GM18517 (cell line): ENCODE data around the gene ARRDC1.
"Not testable (repeated sequence)": the region's sequence is repeated elsewhere in the genome, so short reads cannot be mapped to it uniquely, and the experiment has no call there.

ENCODE experiments used
- ATAC-seq: cut with Tn5 transposase; IDR thresholded peaks from one replicate; pipeline ENCODE4 v1.9.1; 2021; ENCODE audit warnings: mild to moderate bottlenecking, moderate library complexity; ENCODE audit not compliant: unreplicated experiment

The ARRDC1 gene

GRCh38 chr9:137612741-137613142 lies 7.3 kb downstream of the ARRDC1 start:
- ATAC-seq, result no peak

GRCh38 chr9:137613259-137613658 lies 7.8 kb downstream of the ARRDC1 start:
- ATAC-seq, result no peak

DNA sequence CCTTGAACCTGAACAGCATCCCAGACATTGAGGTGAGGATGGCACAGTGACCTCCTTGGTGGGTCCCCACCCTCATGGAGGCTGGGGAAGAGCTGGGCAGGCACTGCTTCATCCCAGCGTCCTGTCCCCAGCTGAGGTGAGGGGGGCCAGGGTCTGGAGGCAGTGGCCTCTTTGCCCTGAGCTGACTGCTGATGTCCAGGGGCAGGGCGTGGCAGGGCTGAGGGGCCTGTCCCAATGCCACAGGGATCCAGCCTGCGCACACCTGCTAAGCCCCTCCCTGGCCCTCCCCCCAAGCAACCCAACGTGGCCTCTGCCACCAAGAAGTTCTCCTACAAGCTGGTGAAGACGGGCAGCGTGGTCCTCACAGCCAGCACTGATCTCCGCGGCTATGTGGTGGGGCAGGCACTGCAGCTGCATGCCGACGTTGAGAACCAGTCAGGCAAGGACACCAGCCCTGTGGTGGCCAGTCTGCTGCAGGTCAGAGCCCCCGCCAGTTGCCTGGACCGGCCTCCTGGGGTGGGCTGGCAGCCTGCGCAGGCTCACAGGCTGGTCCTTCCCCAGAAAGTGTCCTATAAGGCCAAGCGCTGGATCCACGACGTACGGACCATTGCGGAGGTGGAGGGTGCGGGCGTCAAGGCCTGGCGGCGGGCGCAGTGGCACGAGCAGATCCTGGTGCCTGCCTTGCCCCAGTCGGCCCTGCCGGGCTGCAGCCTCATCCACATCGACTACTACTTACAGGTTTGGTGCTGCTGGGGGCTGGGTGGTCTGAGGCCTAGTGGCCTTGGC lies 8.4 kb downstream of the ARRDC1 start:
- no peak for ATAC-seq

- no peak for ATAC-seq
These were observed 9.3 kb downstream of the ARRDC1 start for GRCh38 chr9:137614631-137615386.

GRCh38 chr9:137615387-137615871 lies 9.9 kb downstream of the ARRDC1 start:
- ATAC-seq, result no peak

DNA sequence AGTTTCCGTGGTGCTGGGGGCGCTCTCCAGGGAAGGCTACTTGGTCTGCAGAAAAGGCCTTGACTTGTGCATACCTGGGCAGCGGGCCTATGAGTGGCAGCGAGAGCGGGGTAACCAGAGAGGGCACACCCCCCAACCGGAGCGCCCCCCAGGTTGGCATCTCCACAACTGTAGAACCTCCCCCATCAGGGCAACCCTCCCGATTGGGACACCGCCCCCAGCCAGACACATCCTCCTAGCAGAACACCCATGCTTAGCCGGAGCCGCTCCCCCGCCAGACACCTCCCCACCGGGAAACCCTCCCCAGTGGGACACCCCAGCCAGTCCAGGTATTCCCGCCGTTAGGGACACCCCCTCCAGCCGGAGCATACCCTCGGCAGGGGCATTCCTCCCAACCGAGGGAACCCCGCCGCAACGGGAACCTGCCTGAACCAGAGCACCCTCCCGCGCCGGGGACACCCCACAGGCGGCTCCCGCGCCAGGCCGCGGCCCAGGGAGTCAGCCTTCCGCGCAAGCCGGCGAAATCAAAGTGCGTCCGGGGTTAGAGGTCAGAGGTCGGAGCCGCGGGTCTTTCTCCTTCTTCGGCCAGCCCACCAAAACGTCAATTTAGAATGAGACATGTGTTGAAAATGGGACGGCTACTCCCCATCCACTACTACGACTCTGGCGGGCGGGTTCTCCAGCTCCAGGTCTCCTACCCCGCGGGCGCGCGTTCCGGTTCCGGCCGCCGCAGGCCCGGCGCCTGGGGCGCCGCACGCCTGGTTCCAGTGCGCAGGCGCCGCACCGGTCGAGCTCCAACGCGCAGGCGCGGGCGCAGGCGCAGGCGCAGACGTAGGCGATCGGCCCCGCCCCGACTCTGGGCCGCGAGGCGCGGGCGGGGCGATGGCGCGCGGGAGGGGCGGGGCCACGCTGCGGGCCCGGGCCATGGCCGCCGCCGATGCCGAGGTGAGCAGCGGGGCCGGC lies 12.9 kb downstream of the ARRDC1 start, which contains the start of gene EHMT1:
Gene EHMT1, plus strand, starts transcription at position 901 of the 963 bp plus-strand sequence. Its CDS starts 24 bp downstream, at position 925.
- ATAC-seq, result peak; percentile 44

- no peak for ATAC-seq
These were observed 14.0 kb downstream of the ARRDC1 start for GRCh38 chr9:137619240-137620047.

DNA sequence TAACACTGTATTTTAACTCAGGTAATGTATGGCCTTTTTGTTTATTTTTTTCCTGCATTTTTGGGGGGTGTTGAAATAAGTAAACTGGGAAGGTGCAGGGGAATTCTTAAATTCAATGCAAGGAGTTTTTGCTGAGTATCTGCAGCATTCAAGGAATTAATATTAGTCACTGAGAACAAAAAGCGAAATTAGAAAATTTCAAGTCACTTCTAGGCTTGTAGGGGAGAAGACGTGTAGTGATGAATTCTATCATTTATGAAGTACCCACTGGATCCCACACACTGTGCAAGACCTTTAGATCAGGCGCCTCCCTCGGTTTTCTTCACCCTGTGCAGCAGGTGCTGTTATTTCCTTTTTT lies 14.5 kb downstream of the ARRDC1 start:
- ATAC-seq, result no peak

GRCh38 chr9:137620581-137620980 lies 15.1 kb downstream of the ARRDC1 start:
- ATAC-seq, result no peak

GRCh38 chr9:137621131-137621757 lies 15.8 kb downstream of the ARRDC1 start:
- ATAC-seq, result no peak

GRCh38 chr9:137622211-137622610 lies 16.7 kb downstream of the ARRDC1 start:
- not testable (repeated sequence) for ATAC-seq

GRCh38 chr9:137626464-137626863 lies 21.0 kb downstream of the ARRDC1 start:
- no peak for ATAC-seq

GRCh38 chr9:137627406-137627805 lies 21.9 kb downstream of the ARRDC1 start:
- not testable (repeated sequence) for ATAC-seq

- ATAC-seq, result no peak
These were observed 24.6 kb downstream of the ARRDC1 start for GRCh38 chr9:137630126-137630525.

DNA sequence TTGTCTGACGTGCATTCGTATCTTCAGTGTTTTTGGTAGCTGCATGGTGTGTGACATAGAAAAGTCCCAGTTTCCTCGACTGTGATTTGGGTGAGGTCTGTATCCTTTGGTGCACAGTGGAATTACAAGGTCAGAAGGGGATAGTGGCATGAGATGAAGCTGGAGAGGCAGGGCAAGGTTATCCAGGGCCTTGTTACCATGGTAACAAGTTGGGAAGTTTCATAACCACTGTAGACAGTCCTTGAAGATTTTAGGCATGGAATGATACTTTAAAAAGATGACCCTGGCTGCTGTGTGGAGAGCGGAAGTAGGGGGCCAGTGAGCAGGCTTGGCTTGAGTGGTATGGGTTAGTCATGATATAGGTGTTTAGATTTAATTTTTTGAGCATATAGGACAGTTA lies 25.2 kb downstream of the ARRDC1 start:
- no peak for ATAC-seq

- ATAC-seq, result no peak
These were observed 26.1 kb downstream of the ARRDC1 start for GRCh38 chr9:137631345-137632229.

DNA sequence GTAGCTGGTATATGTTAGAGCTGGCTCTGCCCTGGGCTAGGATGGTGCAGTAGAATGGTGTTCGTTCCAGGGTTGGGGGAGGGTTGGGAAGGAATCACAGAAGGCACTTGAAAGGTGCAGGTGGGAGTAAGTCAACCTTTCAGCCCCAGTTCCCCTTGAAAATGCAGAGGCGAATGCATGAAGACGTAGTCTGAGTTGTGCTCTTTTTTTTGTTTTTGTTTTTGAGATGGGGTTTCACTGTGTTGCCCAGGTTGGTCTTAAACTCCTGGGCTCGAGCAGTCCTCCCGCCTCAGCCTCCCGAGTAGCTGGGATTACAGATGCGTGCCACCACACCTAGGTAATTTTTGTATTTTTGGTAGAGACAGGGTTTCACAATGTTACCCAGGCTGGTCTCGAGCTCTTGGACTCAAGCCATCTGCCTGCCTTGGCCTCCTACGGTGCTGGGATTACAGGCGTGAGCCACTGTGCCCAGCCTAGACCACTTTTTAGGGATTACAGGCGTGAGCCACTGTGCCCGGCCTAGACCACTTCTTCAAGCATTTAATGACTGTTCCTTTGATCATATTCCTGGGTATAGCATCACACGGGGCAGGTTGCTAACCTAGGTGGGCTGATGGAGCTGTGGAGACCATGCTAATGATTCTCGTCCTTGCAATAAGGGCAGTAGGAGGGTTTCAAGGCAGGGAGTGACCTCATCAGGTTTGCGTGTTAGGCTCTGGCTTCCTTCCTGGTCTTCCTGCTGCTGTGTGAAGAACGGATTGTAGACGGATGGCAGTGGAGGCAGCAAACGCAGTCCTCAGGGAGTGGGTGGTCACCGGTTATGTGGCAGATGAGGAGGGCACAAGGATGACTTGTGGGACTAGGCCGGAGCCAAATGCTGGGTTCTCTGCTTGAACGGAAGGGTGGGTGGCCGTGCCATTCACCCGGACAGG lies 27.0 kb downstream of the ARRDC1 start:
- no peak for ATAC-seq
